Heart left ventricle (tissue), 16 donors: Measurements from ENCODE around the gene CASKIN1. TPM values are rescaled to one million over a fixed set of nuclear protein-coding genes. Genes with fewer than 3 reads are reported as not detected.

ENCODE experiments used
- ATAC-seq, 4 donors: fragments of 200-7000 bp; cut with Tn5 transposase; one replicate each; pipeline ENCODE4 v1.9.1; 2020 to 2022; ENCODE audit warnings: moderate library complexity in 4 of 4, mild to moderate bottlenecking in 3 of 4, moderate number of reproducible peaks in 1 of 4
- DNase-seq, 5 donors: peaks; one replicate each; pipeline ENCODE4 v3.0.0-alpha.2; 2020
- H3K27ac ChIP-seq, 12 donors: fragments of 200-600 bp; sonication (generic) in 4 of 12; one replicate each; pipeline versions ENCODE4 v1.5.0 to v1.8.0; 2016 to 2022; ENCODE audit warnings: mild to moderate bottlenecking in 2 of 12
- H3K27me3 ChIP-seq, 9 donors: fragments of 200-600 bp; sonication (generic) in 2 of 9; one replicate each; pipeline versions ENCODE4 v1.5.1 to v1.8.0; 2016 to 2022; ENCODE audit warnings: mild to moderate bottlenecking in 3 of 9
- H3K36me3 ChIP-seq, 9 donors: fragments of 200-600 bp; sonication (generic) in 2 of 9; one replicate each; pipeline versions ENCODE4 v1.5.0 to v1.8.0; 2018 to 2022; ENCODE audit warnings: mild to moderate bottlenecking in 2 of 9
- H3K4me1 ChIP-seq, 12 donors: fragments of 200-600 bp; sonication (generic) in 4 of 12; one replicate each; pipeline versions ENCODE4 v1.5.0 to v1.8.0; 2016 to 2022; ENCODE audit warnings: mild to moderate bottlenecking in 3 of 12
- H3K4me3 ChIP-seq, 12 donors: fragments of 200-600 bp; sonication (generic) in 4 of 12; one replicate each; pipeline versions ENCODE4 v1.5.0 to v1.8.0; 2017 to 2022; ENCODE audit warnings: mild to moderate bottlenecking in 9 of 12, moderate library complexity in 4 of 12
- H3K9me3 ChIP-seq, 12 donors: fragments of 200-600 bp; sonication (generic) in 4 of 12; one replicate each; pipeline versions ENCODE4 v1.5.0 to v1.8.0; 2016 to 2022; ENCODE audit warnings: mild to moderate bottlenecking in 1 of 12
- POLR2A ChIP-seq, 2 donors: fragments of 450-650 bp; IDR thresholded peaks; one replicate each; pipeline ENCODE4 v1.6.1; 2017; ENCODE audit warnings: antibody characterized with exemption in 2 of 2, mild to moderate bottlenecking in 2 of 2, moderate library complexity in 2 of 2
- WGBS, 4 donors: extraction: QIAGEN DNeasy Blood & Tissue Kit in 2 of 4; methylation state at CpG; one replicate each; pipeline versions ENCODE4 v1.1.5 to v1.1.7; 2013 to 2018; 5-methylcytosine and 5-hydroxymethylcytosine counted together
- intact Hi-C, 10 donors: fragments of 100-400 bp; cut with DNase I; formaldehyde crosslinking; loops; one replicate each; pipeline versions ENCODE4 v1.11.1 to v1.14.2; 2022
- polyA plus RNA-seq, 2 donors: library from polyadenylated mRNA; stranded (reverse); fragments of 200-250 nt; gene quantifications; one replicate each; pipeline ENCODE4 v1.2.3, GENCODE V29; 2013
- total RNA-seq, 9 donors: library from RNA; depleted of rRNA in 2 of 9; stranded (reverse); fragments of >200 nt in 2 of 9; fragmentation: NEBNext Ultra II Directional in 3 of 9; extraction: Animal tissue kit (Norgen Biotek cat#: 25700) in 3 of 9; gene quantifications; one replicate each; pipeline versions ENCODE4 v1.1.0 to v1.2.4, GENCODE V29; 2016 to 2023
- TF ChIP-seq, protein P1 (sequence below), 12 donors: fragments of 200-600 bp; sonication (generic) in 4 of 12; IDR thresholded peaks; one replicate each; pipeline versions ENCODE4 v1.5.0 to v1.8.0; 2018 to 2022; ENCODE audit warnings: antibody characterized with exemption in 12 of 12, mild to moderate bottlenecking in 5 of 12
- donor health status: ischemic (EF 13 %, LVEDD 7.1; RV severe dilation, severe dysfunction).
- donor health status: healthy with polysubstance abuse.
- donor health status: DM: no; HTN: yes; CAD: no.
- donor health status: DM: no; HTN: no; CAD: no.
- donor health status: ischemic (EF 25% LVEDD 6.9; RV normal size, moderate dysfunction).
- donor health status: ischemic (EF 25% LVEDD 5.7; RV mildly dilated, moderate dysfunction).
- donor health status: healthy.
- donor health status: DM: yes; HTN: yes; CAD: no.
- donor health status: ischemic (EF 35%, LVEDD 5.7; RV mildly dilated, moderate dysfunction).
- donor health status: nonischemic (EF 11% LVEDD 7.7; RV severe dilation, severe dysfunction).
- donor health status: DM: yes; HTN: yes; CAD: no.
- donor health status: PGD.
- donor health status: ischemic (EF 29% LVEDD 5.4; RV normal size, mild dysfunction).
- donor health status: nonischemic (EF 23%, LVEDD 6.1; RV moderate dilation, normal function).

CASKIN1 gene
- total and polyA plus RNA-seq, 11 donors, result 0.37 to 7.0 (median 2.1) TPM

DNA sequence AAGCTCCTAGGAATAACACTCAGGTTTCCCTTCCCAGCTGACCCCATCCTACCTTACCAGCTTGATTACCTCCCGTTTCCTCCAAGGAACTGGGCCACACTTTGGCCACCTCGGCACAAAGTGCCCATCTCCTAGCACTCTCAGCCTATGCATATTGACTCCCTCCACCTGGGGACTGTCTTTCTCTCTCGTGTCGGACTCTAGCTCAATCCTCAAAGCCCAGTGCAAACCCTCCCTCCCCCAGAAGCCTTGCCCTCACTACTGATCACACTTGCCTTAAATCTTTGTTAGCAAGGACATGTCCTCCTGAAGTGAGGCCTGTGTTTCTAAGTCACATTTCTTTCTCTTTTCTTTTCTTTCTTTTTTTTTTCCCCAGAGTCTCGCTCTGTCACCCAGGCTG, 50.6 kb downstream of the CASKIN1 start:
- intact Hi-C loops, result no loop called here
- DNase-seq, result no peak
- H3K4me1 ChIP-seq, result peaks cover 0 to 36% (median 22%) of the 10 kb centered on the region in 12 donors
- no peak overlapping the region for H3K4me3 ChIP-seq
- no peaks in the 10 kb centered on the region for H3K9me3 ChIP-seq
- H3K36me3 ChIP-seq, result peaks cover 0 to under 1% (median 0%) of the 10 kb centered on the region in 9 donors
- TF ChIP-seq POLR2A (IDR thresholded peaks at IDR 0.05), result no peak
- TF ChIP-seq, protein P1, sequence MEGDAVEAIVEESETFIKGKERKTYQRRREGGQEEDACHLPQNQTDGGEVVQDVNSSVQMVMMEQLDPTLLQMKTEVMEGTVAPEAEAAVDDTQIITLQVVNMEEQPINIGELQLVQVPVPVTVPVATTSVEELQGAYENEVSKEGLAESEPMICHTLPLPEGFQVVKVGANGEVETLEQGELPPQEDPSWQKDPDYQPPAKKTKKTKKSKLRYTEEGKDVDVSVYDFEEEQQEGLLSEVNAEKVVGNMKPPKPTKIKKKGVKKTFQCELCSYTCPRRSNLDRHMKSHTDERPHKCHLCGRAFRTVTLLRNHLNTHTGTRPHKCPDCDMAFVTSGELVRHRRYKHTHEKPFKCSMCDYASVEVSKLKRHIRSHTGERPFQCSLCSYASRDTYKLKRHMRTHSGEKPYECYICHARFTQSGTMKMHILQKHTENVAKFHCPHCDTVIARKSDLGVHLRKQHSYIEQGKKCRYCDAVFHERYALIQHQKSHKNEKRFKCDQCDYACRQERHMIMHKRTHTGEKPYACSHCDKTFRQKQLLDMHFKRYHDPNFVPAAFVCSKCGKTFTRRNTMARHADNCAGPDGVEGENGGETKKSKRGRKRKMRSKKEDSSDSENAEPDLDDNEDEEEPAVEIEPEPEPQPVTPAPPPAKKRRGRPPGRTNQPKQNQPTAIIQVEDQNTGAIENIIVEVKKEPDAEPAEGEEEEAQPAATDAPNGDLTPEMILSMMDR (IDR thresholded peaks at IDR 0.05), result no peak
- ATAC-seq, result no peak
- H3K27ac ChIP-seq, result no peak overlapping the region
- H3K27me3 ChIP-seq, result no peaks in the 10 kb centered on the region
- WGBS, 4 donors, result 80 to 87% (median 86%) methylated on average over 5 of the region's 5 CpGs

DNA sequence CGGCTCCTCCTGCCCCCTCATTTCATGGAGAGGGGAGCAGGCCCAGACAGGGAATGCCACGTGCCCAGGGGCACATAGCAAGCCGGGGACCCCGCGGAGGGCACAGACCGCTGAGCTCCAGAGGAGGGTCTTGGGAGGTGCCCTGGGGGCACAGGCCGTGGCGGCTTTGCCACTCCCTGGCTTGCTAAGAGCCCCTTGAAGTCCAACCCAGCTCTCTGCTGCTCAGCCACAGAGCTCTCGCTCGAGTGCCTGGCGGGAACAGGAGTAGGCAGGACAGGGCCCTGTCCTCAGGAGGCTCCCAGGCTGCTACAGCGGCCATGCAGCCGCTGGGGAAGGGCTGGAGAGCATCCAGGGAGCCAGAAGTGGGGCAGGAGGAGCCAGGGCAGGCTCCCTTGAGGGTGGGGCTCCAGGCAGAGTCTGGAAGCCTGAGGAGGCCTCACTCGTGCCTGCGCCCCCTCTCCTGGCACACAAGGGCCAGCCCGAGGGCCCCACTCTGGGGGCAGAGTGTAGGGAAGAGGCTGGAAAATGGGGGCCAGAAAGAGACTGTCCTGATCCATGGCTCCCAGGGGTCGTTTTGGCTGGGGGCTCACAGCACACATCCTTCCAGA, 52.4 kb downstream of the CASKIN1 start:
- no peaks in the 10 kb centered on the region for H3K9me3 ChIP-seq
- peak in 1 of 5 donors; percentile 52 for DNase-seq
- no peak overlapping the region for H3K4me3 ChIP-seq
- 80 to 87% (median 81%) methylated on average over 15 to 17 of the region's 17 CpGs for WGBS, 4 donors
- intact Hi-C loops, result no loop called here
- no peak for ATAC-seq
- peaks cover 0 to 22% (median 16%) of the 10 kb centered on the region in 12 donors for H3K4me1 ChIP-seq
- H3K27me3 ChIP-seq, result no peaks in the 10 kb centered on the region
- H3K36me3 ChIP-seq, result no peaks in the 10 kb centered on the region
- no peak for TF ChIP-seq POLR2A (IDR thresholded peaks at IDR 0.05)
- TF ChIP-seq, protein P1 (IDR thresholded peaks at IDR 0.05), result no peak
- no peak overlapping the region for H3K27ac ChIP-seq

DNA sequence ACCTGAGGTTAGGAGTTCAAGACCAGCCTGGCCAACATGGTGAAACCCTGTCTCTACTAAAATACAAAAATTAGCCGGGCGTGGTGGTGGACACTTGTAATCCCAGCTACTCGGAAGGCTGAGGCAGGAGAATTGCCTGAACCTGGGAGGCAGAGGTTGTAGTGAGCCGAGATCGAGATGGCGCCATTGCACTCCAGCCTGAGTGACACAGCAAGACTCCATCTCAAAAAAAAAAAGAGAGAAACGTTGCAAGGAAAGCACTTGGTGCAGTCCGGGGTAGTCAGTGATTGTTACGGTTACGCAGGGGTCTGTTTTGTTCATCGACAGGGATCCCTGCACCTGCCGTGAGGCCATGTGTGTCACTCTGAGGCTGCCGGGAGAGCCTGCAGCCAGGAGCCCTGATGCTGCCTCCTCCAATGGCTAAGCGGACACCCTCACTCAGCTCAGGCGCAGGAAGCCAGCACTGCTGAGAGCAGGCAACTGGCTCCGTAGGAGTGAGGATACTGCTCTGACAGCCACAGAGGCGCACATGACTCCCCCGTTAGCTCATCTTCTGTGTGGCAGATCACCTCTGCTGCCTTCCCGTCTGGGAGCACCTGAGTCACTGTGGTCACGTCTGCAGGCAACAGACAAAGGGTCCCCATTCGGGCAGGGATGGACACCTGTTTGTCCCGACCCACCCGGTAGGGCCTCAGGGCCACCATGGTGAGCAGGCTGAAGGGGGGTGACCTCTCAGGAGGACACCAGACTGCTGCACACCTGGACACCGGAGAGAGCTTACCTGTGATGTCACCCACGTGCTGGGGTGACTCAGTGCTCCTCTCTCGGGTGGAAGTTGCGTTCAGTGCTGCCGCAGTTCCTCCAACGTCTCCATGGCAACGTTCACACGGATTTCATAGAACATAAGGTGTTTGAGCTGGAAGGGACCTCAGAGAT, 53.2 kb downstream of the CASKIN1 start:
- no peak for ATAC-seq
- H3K4me3 ChIP-seq, result no peak overlapping the region
- peaks cover 0 to 18% (median 11%) of the 10 kb centered on the region in 12 donors for H3K4me1 ChIP-seq
- H3K27me3 ChIP-seq, result no peaks in the 10 kb centered on the region
- 79 to 83% (median 79%) methylated on average over 28 to 31 of the region's 31 CpGs for WGBS, 4 donors
- intact Hi-C loops, result no loop called here
- TF ChIP-seq POLR2A (IDR thresholded peaks at IDR 0.05), result no peak
- TF ChIP-seq, protein P1 (IDR thresholded peaks at IDR 0.05), result no peak
- DNase-seq, result no peak
- no peaks in the 10 kb centered on the region for H3K36me3 ChIP-seq
- H3K27ac ChIP-seq, result no peak overlapping the region
- H3K9me3 ChIP-seq, result no peaks in the 10 kb centered on the region
